AG04449 (cell line): ENCODE results near the gene EVC.
A peak's percentile ranks its signal among the peaks of the same experiment; 100 is the strongest.

Experiments
- CTCF ChIA-PET: fragments of 350-600 bp; formaldehyde crosslinking; extraction: SDS; loops from one replicate; lab custom pipeline; 2021; ENCODE audit warnings: antibody characterized with exemption; lab: Yijun Ruan, JAX
- POLR2A ChIA-PET: fragments of 400-600, 350-600 bp; formaldehyde crosslinking; extraction: SDS; loops from one replicate; lab custom pipeline; 2020; ENCODE audit warnings: antibody characterized with exemption, inconsistent platforms; lab: Yijun Ruan, JAX
- DNase-seq: peaks from one replicate; pipeline ENCODE4 v3.0.0-alpha.2; 2010; ENCODE audit warnings: low read depth, low spot score
- H3K4me3 ChIP-seq: 2 replicates; pipeline ENCODE4 v1.5.1; 2011; ENCODE audit warnings: low read depth, mild to moderate bottlenecking, control low read depth, low read length
- TF ChIP-seq, protein P1 (sequence below): IDR thresholded peaks from one replicate; pipeline ENCODE4 v1.5.1; 2011; ENCODE audit warnings: mild to moderate bottlenecking, moderate library complexity, low read length, control low read depth, inconsistent platforms; ENCODE audit not compliant: insufficient read depth; ENCODE audit errors: missing control alignments

Gene EVC

GRCh38 chr4:5738061-5738460 lies 27.1 kb downstream of the EVC start:
- no peak for DNase-seq
- H3K4me3 ChIP-seq: no peak overlapping the region
- ChIA-PET POLR2A (no interaction called here), CTCF (interaction anchor here (2.3 kb wide), 1 partner anchor 52 kb away, joined by 9 read pairs; no protein-coding TSS in a partner anchor)
- TF ChIP-seq, protein P1, sequence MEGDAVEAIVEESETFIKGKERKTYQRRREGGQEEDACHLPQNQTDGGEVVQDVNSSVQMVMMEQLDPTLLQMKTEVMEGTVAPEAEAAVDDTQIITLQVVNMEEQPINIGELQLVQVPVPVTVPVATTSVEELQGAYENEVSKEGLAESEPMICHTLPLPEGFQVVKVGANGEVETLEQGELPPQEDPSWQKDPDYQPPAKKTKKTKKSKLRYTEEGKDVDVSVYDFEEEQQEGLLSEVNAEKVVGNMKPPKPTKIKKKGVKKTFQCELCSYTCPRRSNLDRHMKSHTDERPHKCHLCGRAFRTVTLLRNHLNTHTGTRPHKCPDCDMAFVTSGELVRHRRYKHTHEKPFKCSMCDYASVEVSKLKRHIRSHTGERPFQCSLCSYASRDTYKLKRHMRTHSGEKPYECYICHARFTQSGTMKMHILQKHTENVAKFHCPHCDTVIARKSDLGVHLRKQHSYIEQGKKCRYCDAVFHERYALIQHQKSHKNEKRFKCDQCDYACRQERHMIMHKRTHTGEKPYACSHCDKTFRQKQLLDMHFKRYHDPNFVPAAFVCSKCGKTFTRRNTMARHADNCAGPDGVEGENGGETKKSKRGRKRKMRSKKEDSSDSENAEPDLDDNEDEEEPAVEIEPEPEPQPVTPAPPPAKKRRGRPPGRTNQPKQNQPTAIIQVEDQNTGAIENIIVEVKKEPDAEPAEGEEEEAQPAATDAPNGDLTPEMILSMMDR: no peak

- CTCF ChIA-PET: no interaction called here
- no peak for DNase-seq
- H3K4me3 ChIP-seq: no peak overlapping the region
- TF ChIP-seq, protein P1: no peak
- POLR2A ChIA-PET: no interaction called here
Measured at GRCh38 chr4:5742388-5742787, 31.4 kb downstream of the EVC start.

DNA sequence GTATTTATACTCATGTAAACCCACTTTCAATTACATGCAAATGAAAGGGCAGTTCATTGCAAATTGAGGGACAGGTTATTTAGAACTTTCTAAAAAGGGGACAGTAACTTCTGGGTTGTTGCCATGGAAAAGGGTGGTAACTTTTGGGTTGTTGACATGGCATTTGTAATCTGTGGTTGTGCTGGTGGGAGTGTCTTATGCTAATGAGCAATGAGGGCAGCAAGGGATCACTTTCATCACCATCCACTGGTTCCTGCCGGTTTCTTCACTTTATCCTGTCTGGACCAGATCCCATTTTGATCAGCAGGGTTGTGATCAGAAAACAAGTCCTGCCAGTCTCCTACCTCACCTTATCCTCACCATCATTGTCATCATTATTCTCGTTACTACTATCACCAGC lies 32.0 kb downstream of the EVC start:
- CTCF ChIA-PET: no interaction called here
- DNase-seq: no peak
- POLR2A ChIA-PET: no interaction called here
- no peak overlapping the region for H3K4me3 ChIP-seq
- TF ChIP-seq, protein P1: no peak

DNA sequence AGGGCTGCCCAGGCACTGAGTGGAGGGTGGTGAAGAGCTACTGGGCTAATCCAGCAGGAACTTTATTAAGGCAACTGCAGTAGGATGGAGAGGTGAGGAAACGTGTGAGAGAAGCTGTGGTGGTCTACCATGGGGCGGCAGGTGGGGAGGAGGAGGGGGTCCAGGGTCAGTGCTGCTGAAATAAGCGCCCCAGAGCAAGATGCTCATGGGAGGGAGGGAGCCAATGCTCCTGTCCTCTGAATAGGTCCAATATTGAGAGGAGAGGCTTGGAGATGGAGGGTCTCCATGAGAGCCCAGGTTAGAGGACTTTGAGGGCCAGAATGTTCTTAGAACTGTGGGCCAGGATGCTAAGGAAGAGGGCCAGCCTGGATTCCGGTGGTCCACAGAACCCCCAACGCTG lies 35.2 kb downstream of the EVC start:
- TF ChIP-seq, protein P1: no peak
- H3K4me3 ChIP-seq: no peak overlapping the region
- DNase-seq: no peak
- ChIA-PET POLR2A (no interaction called here), CTCF (no interaction called here)

DNA sequence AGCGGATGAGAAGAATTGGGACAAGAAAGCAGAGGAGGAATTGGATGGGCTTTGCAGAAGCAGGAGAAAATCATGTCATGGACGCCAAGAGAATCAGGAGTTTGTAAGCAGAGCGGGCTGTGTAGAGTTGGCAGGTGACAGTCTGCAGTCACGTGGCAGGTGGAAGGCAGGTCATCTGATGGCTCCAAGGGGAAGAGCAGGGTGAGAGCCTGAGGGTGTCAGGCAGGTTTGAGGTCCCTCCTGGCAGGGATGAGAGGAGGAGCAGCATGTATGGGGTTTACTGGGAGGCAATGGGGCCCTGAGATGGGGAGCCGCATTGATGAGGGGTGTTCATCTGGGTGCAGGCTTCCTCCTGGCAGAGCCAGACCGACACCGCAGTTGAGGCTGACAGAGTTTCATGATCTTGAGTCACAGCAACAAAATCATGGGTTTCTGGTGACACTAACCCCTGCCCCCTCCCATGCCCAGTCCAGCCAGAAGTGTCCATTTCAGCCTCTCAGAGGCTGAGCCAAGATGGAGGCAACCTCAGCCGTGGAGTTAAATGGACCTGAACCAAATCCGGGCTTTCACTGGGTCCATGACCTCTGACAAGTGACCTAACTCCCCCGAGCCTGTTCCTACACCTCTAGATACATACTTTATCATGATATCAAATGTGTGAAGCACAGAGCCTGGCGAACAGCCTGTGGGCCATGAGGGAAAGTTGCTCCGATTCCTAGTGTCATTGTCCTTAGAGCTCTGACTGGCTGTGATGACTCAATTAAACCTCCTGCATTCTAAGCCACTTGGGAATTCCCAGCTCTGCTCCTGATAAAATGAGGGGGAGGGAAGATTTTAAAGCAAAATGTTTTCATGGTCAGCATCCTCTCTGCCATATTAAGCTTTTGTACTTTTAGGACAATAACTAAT lies 36.1 kb downstream of the EVC start:
- DNase-seq: no peak
- TF ChIP-seq, protein P1: no peak
- no peak overlapping the region for H3K4me3 ChIP-seq
- ChIA-PET CTCF (interaction anchor here (0.6 to 1.3 kb wide), 4 partner anchors 10 to 43 kb away, joined by 3 read pairs; no protein-coding TSS in a partner anchor), POLR2A (interaction anchor here (1.1 to 1.6 kb wide), 3 partner anchors 12 to 39 kb away, joined by 3 to 8 read pairs (median 4); partner anchors contain the start of gene EVC2)

- TF ChIP-seq, protein P1: no peak
- ChIA-PET POLR2A (interaction anchor here (0.6 to 1.6 kb wide), 6 partner anchors 11 to 1277 kb away, joined by 3 to 8 read pairs (median 4); partner anchors contain the start of gene EVC2), CTCF (interaction anchor here (0.6 to 1.7 kb wide), 5 partner anchors 8 to 42 kb away, joined by 3 to 4 read pairs (median 3); no protein-coding TSS in a partner anchor)
- no peak overlapping the region for H3K4me3 ChIP-seq
- DNase-seq: peak; percentile 96
Measured at GRCh38 chr4:5747738-5748375, 36.9 kb downstream of the EVC start.
